GM23338 (cell line): ENCODE measurements around the gene MRPS10. TPM values are rescaled to one million over a fixed set of nuclear protein-coding genes. Genes with fewer than 3 reads are reported as not detected.

ENCODE experiments used
- ATAC-seq: fragments of 200-7000 bp; cut with Tn5 transposase; 3 replicates; pipeline ENCODE4 v1.9.1; 2020
- DNase-seq: peaks from one replicate; pipeline ENCODE4 v3.0.0-alpha.2; 2015; ENCODE audit warnings: low spot score
- H2AFZ ChIP-seq: fragments of 200-600 bp; sonication (generic); 2 replicates; pipeline ENCODE4 v1.8.0; 2016; ENCODE audit warnings: antibody characterized with exemption, mild to moderate bottlenecking, moderate library complexity
- H3F3A ChIP-seq: fragments of 200-600 bp; sonication (generic); replicated peaks from 2 replicates; pipeline ENCODE4 v1.8.0; 2017; ENCODE audit warnings: antibody characterized with exemption, mixed run types, low read depth
- H3K27ac ChIP-seq: fragments of 200-600 bp; sonication (generic); 2 replicates; pipeline ENCODE4 v1.6.1; 2016; ENCODE audit warnings: low read depth
- H3K27me3 ChIP-seq: fragments of 200-600 bp; sonication (generic); 2 replicates; pipeline ENCODE4 v1.8.0; 2016; ENCODE audit warnings: mild to moderate bottlenecking, mixed run types, moderate library complexity; ENCODE audit not compliant: insufficient read depth
- H3K36me3 ChIP-seq: fragments of 200-600 bp; sonication (generic); 2 replicates; pipeline ENCODE4 v1.8.0; 2016; ENCODE audit warnings: mild to moderate bottlenecking; ENCODE audit not compliant: insufficient read depth
- H3K4me1 ChIP-seq: fragments of 200-600 bp; sonication (generic); 2 replicates; pipeline ENCODE4 v1.8.0; 2016; ENCODE audit warnings: mild to moderate bottlenecking, moderate library complexity; ENCODE audit not compliant: insufficient read depth
- H3K4me2 ChIP-seq: fragments of 200-600 bp; sonication (generic); 2 replicates; pipeline ENCODE4 v1.7.1; 2017; ENCODE audit warnings: mixed run types
- H3K4me3 ChIP-seq: fragments of 200-600 bp; sonication (generic); 2 replicates; pipeline ENCODE4 v1.6.1; 2016; ENCODE audit warnings: mixed run types
- H3K79me2 ChIP-seq: fragments of 200-600 bp; sonication (generic); replicated peaks from 2 replicates; pipeline ENCODE4 v1.8.0; 2017; ENCODE audit warnings: mild to moderate bottlenecking; ENCODE audit not compliant: insufficient read depth
- H3K9me2 ChIP-seq: fragments of 200-600 bp; sonication (generic); 2 replicates; pipeline ENCODE4 v1.8.0; 2017; ENCODE audit not compliant: insufficient read depth
- H4K20me1 ChIP-seq: fragments of 200-600 bp; sonication (generic); replicated peaks from 2 replicates; pipeline ENCODE4 v1.8.0; 2017; ENCODE audit warnings: mild to moderate bottlenecking; ENCODE audit not compliant: insufficient read depth
- H3K27ac Mint-ChIP-seq: 2 replicates; pipeline ENCODE4 v1.8.0; 2020; ENCODE audit warnings: inconsistent platforms, mild to moderate bottlenecking, moderate library complexity, mixed read lengths
- H3K27me3 Mint-ChIP-seq: 3 replicates; pipeline ENCODE4 v1.8.0; 2022; ENCODE audit warnings: low read depth, mild to moderate bottlenecking, moderate library complexity, mixed read lengths, inconsistent platforms; ENCODE audit not compliant: insufficient read depth, poor library complexity
- H3K36me3 Mint-ChIP-seq: 3 replicates; pipeline ENCODE4 v1.8.0; 2021; ENCODE audit warnings: low read depth, mild to moderate bottlenecking, inconsistent platforms, moderate library complexity, mixed read lengths
- H3K4me1 Mint-ChIP-seq: 3 replicates; pipeline ENCODE4 v1.8.0; 2020; ENCODE audit warnings: mild to moderate bottlenecking, inconsistent platforms, mixed read lengths
- H3K4me3 Mint-ChIP-seq: 3 replicates; pipeline ENCODE4 v1.8.0; 2021; ENCODE audit warnings: moderate library complexity, mild to moderate bottlenecking, inconsistent platforms, mixed read lengths
- H3K9me3 Mint-ChIP-seq: 3 replicates; pipeline ENCODE4 v1.8.0; 2020; ENCODE audit warnings: moderate library complexity, mild to moderate bottlenecking, inconsistent platforms, mixed read lengths
- CREB1 ChIP-seq: fragments of 250-450 bp; sonication (Bioruptor Pico); IDR thresholded peaks from 2 replicates; pipeline ENCODE4 v1.5.0; 2020; ENCODE audit warnings: low read depth, mild to moderate bottlenecking, moderate library complexity
- EZH2 ChIP-seq: fragments of 200-600 bp; sonication (generic); IDR thresholded peaks from one replicate; pipeline ENCODE4 v1.8.0; 2017; ENCODE audit warnings: antibody characterized with exemption, mild to moderate bottlenecking, low read depth; ENCODE audit not compliant: unreplicated experiment
- EZH2phosphoT487 ChIP-seq: fragments of 200-600 bp; sonication (generic); IDR thresholded peaks from one replicate; pipeline ENCODE4 v1.8.1; 2018; ENCODE audit warnings: antibody characterized with exemption; ENCODE audit not compliant: unreplicated experiment
- JUNB ChIP-seq: IDR thresholded peaks from one replicate; pipeline ENCODE4 v1.6.1; 2016; ENCODE audit warnings: antibody characterized with exemption; ENCODE audit not compliant: unreplicated experiment
- POLR2AphosphoS5 ChIP-seq: IDR thresholded peaks from 2 replicates; pipeline ENCODE4 v1.6.1; 2016; ENCODE audit warnings: antibody characterized with exemption, low read depth
- REST ChIP-seq: IDR thresholded peaks from one replicate; pipeline ENCODE4 v1.6.1; 2018; ENCODE audit warnings: antibody characterized with exemption; ENCODE audit not compliant: unreplicated experiment
- STAT1 ChIP-seq: IDR thresholded peaks from one replicate; pipeline ENCODE4 v1.6.1; 2016; ENCODE audit warnings: antibody characterized with exemption; ENCODE audit not compliant: unreplicated experiment
- ZNF114 ChIP-seq: fragments of 250-450 bp; sonication (Bioruptor Pico); IDR thresholded peaks from 2 replicates; pipeline ENCODE4 v1.5.0; 2020; ENCODE audit warnings: mild to moderate bottlenecking, moderate library complexity
- ZNF331 ChIP-seq: fragments of 250-450 bp; sonication (Bioruptor Pico); IDR thresholded peaks from 2 replicates; pipeline ENCODE4 v1.5.0; 2020; ENCODE audit warnings: low read depth, mild to moderate bottlenecking, moderate library complexity
- ZNF462 ChIP-seq: fragments of 250-450 bp; sonication (Bioruptor Pico); IDR thresholded peaks from 2 replicates; pipeline ENCODE4 v1.5.0; 2020; ENCODE audit warnings: mild to moderate bottlenecking, moderate library complexity
- long read RNA-seq: library from polyadenylated mRNA; unstranded; transcript quantifications from one replicate; pipeline ENCODE4 v2.0.0, GENCODE V29; 2020; ENCODE audit not compliant: unreplicated experiment
- polyA plus RNA-seq: library from polyadenylated mRNA; unstranded; fragments of >200 nt; fragmentation: Nextera tagmentation; extraction: Ambion mirVana; gene quantifications from 2 replicates; pipeline ENCODE4 v1.2.1, GENCODE V29; 2016
- total RNA-seq: library from RNA; depleted of rRNA; stranded (reverse); fragments of >200 nt; shearing (Covaris generic); gene quantifications from 2 replicates; pipeline ENCODE4 v1.2.3, GENCODE V29; 2014; rRNA removed
- TF ChIP-seq, protein P1 (sequence below): IDR thresholded peaks from 2 replicates; pipeline ENCODE4 v1.6.1; 2016; ENCODE audit warnings: antibody characterized with exemption
- TF ChIP-seq, protein P2 (sequence below), 2 experiments: fragments of 200-600 bp in 1 of 2; sonication (generic) in 1 of 2; conservative IDR thresholded peaks; 2 replicates each; pipeline versions ENCODE4 v1.5.1 to v1.6.1; 2016 to 2017; ENCODE audit warnings: antibody characterized with exemption in 2 of 2, low read depth in 2 of 2, mild to moderate bottlenecking in 2 of 2, moderate library complexity in 1 of 2

The MRPS10 gene
- total RNA-seq (42.7 and 49.3 TPM in 2 replicates), polyA plus RNA-seq (33.7 and 36.2 TPM in 2 replicates)
- long read RNA-seq, transcript MRPS10-201 (7 exons, 2,110 nt), result major isoform, 52 of 66 reads
- long read RNA-seq, partial matches to known transcripts, result 2 of 66 reads
- long read RNA-seq, other reads (novel, unspliced or antisense), result 12 of 66 reads

DNA sequence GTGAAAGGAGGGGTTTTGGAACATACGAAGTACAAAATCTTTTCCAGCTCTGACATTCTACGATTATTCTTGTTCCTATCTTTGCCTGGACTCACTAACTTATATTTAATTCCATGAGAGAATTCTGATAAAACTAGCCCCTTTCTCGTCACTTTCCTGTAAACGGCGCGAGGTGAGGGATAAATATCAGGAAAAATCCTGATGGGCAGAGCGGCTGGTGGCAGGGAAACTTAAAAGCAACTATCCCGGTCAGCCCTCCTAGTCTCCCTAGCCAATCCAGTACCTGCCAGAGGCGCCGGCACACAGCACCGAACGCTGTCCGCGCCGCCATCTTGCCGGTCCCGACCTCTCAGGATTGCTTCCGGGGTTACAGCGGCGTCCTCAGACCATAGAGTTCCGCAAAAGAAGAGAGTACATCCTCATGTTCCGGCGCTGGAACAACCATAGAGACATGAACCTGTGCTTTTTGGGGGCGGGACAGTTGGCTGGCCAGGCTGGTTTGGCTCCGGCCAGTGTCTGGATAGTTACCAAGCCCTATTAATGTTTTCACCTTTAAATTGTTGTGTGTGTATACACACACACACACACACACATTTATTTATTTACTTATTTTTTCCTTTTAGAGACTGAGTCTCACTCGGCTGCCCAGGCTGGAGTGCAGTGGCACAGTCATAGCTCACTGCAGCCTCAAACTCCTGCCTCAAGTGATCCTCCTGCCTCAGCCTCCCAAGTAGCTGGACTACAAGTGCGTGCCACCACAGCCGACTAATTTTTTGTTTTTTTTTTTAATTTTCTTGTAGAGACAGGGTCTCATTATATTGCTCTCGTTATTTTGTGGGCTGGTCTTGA lies at the start of gene MRPS10:
Gene MRPS10 (minus strand): TSS at position 343 of the 849 bp plus-strand sequence. CDS start 12 bp downstream, at position 331.
- peak; percentile 98 for ATAC-seq
- H4K20me1 ChIP-seq, result no peaks in the 10 kb centered on the region
- peaks cover 5% of the 10 kb centered on the region; the same call in 1 of the 2 replicates for H3K4me1 ChIP-seq
- H3K27me3 ChIP-seq, result no peaks in the 10 kb centered on the region
- H3K4me2 ChIP-seq, result peak within 1 kb of the TSS; percentile 84
- Mint-ChIP-seq H3K4me3 (peak within 1 kb of the TSS; percentile 93), H3K27ac (peak within 1 kb of the TSS; percentile 96), H3K36me3 (peaks cover 7% of the 10 kb centered on the region), H3K27me3 (peaks cover 6% of the 10 kb centered on the region), H3K9me3 (no peaks in the 10 kb centered on the region), H3K4me1 (peaks cover 8% of the 10 kb centered on the region)
- peaks cover 11% of the 10 kb centered on the region; the same call in 1 of the 2 replicates for H3F3A ChIP-seq
- H3K4me3 ChIP-seq, result peak within 1 kb of the TSS; percentile 82
- peaks cover 10% of the 10 kb centered on the region for H3K79me2 ChIP-seq
- no peaks in the 10 kb centered on the region; the same call in 1 of the 2 replicates for H3K36me3 ChIP-seq
- DNase-seq, result peak; percentile 98
- H2AFZ ChIP-seq, result peak within 1 kb of the TSS; percentile 40; the same call in 1 of the 2 replicates
- H3K27ac ChIP-seq, result peak within 1 kb of the TSS; percentile 88
- H3K9me2 ChIP-seq, result no peaks in the 10 kb centered on the region
- TF ChIP-seq EZH2phosphoT487 (no peak), ZNF114 (CRISPR knock-in tag) (no peak), ZNF462 (CRISPR knock-in tag) (no peak), REST (peak; percentile 36), POLR2AphosphoS5 (peak; percentile 84), ZNF331 (no peak), JUNB (no peak), EZH2 (no peak), STAT1 (no peak), CREB1 (CRISPR knock-in tag) (peak; percentile 81)
- TF ChIP-seq, protein P1, sequence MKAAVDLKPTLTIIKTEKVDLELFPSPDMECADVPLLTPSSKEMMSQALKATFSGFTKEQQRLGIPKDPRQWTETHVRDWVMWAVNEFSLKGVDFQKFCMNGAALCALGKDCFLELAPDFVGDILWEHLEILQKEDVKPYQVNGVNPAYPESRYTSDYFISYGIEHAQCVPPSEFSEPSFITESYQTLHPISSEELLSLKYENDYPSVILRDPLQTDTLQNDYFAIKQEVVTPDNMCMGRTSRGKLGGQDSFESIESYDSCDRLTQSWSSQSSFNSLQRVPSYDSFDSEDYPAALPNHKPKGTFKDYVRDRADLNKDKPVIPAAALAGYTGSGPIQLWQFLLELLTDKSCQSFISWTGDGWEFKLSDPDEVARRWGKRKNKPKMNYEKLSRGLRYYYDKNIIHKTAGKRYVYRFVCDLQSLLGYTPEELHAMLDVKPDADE, result peak; percentile 92
- TF ChIP-seq, protein P2, sequence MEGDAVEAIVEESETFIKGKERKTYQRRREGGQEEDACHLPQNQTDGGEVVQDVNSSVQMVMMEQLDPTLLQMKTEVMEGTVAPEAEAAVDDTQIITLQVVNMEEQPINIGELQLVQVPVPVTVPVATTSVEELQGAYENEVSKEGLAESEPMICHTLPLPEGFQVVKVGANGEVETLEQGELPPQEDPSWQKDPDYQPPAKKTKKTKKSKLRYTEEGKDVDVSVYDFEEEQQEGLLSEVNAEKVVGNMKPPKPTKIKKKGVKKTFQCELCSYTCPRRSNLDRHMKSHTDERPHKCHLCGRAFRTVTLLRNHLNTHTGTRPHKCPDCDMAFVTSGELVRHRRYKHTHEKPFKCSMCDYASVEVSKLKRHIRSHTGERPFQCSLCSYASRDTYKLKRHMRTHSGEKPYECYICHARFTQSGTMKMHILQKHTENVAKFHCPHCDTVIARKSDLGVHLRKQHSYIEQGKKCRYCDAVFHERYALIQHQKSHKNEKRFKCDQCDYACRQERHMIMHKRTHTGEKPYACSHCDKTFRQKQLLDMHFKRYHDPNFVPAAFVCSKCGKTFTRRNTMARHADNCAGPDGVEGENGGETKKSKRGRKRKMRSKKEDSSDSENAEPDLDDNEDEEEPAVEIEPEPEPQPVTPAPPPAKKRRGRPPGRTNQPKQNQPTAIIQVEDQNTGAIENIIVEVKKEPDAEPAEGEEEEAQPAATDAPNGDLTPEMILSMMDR (conservative IDR thresholded peaks at IDR 0.05; ENCODE audit: low read depth in 2 of 2), result no peak
